ENCODE measurements around the gene CNTN5.

The CNTN5 gene

GRCh38 chr11:99671808-99672409 lies 651.2 kb downstream of the CNTN5 start:
- Histone ChIP-seq H2BK120ac (ENCODE audit: insufficient read depth, low read length, poor library complexity) (no peak overlapping the region), H3K27ac (ENCODE audit: low read depth, low read length) (no peak overlapping the region), H3K9ac (ENCODE audit: low read length) (no peak overlapping the region), H4K8ac (ENCODE audit: low read depth, low read length) (no peak overlapping the region), H3K4me1 (ENCODE audit: control insufficient read depth in 1 of 2, insufficient read depth in 2 of 2, low read length in 2 of 2) (no peaks in the 10 kb centered on the region), H3K4me2 (ENCODE audit: low read length) (no peak overlapping the region), H3K36me3 (ENCODE audit: control insufficient read depth in 1 of 2, insufficient read depth in 2 of 2, low read length in 2 of 2) (no peaks in the 10 kb centered on the region), H4K91ac (ENCODE audit: low read depth, low read length) (no peak overlapping the region), H3K79me2 (ENCODE audit: control insufficient read depth, insufficient read depth, low read length, poor library complexity) (no peaks in the 10 kb centered on the region), H3K27me3 (ENCODE audit: insufficient read depth, low read length) (no peaks in the 10 kb centered on the region), H2BK5ac (ENCODE audit: low read depth, low read length, poor library complexity) (no peak overlapping the region), H3K14ac (ENCODE audit: low read length) (no peak overlapping the region), H3K23ac (ENCODE audit: low read length) (no peak overlapping the region), H2BK12ac (ENCODE audit: low read length) (no peak overlapping the region), H2AK5ac (ENCODE audit: low read length) (no peak overlapping the region), H4K12ac (ENCODE audit: low read depth, low read length) (no peak overlapping the region), H2AFZ (ENCODE audit: insufficient read depth, low read length, poor library complexity) (no peak overlapping the region), H3K9me3 (ENCODE audit: insufficient read depth, low read depth, low read length) (no peaks in the 10 kb centered on the region), H3K18ac (ENCODE audit: low read length) (no peak overlapping the region), H3K4ac (ENCODE audit: low read depth, low read length) (no peak overlapping the region), H3K79me1 (ENCODE audit: low read length) (no peaks in the 10 kb centered on the region), H3K4me3 (ENCODE audit: low read depth, low read length) (no peak overlapping the region)
- DNase-seq = no peak
- no CpG with 5 or more reads among the region's 8 CpGs for WGBS (ENCODE audit: extremely low coverage, insufficient coverage, insufficient read length)

GRCh38 chr11:99676292-99676691 lies 655.5 kb downstream of the CNTN5 start:
- no peak overlapping the region for H3K14ac ChIP-seq (ENCODE audit: low read length)
- H3K79me1 ChIP-seq (ENCODE audit: low read length) = no peaks in the 10 kb centered on the region
- H3K27me3 ChIP-seq (ENCODE audit: insufficient read depth, low read length) = no peaks in the 10 kb centered on the region
- no peaks in the 10 kb centered on the region for H3K79me2 ChIP-seq (ENCODE audit: control insufficient read depth, insufficient read depth, low read length, poor library complexity)
- no peak overlapping the region for H4K8ac ChIP-seq (ENCODE audit: low read depth, low read length)
- no peak overlapping the region for H2AFZ ChIP-seq (ENCODE audit: insufficient read depth, low read length, poor library complexity)
- no peak overlapping the region for H2BK120ac ChIP-seq (ENCODE audit: insufficient read depth, low read length, poor library complexity)
- H4K12ac ChIP-seq (ENCODE audit: low read depth, low read length) = no peak overlapping the region
- no peak overlapping the region for H3K4me3 ChIP-seq (ENCODE audit: low read depth, low read length)
- no peak overlapping the region for H3K4ac ChIP-seq (ENCODE audit: low read depth, low read length)
- no peak for DNase-seq
- H3K23ac ChIP-seq (ENCODE audit: low read length) = no peak overlapping the region
- H3K36me3 ChIP-seq (ENCODE audit: control insufficient read depth in 1 of 2, insufficient read depth in 2 of 2, low read length in 2 of 2) = no peaks in the 10 kb centered on the region
- no peak overlapping the region for H3K4me2 ChIP-seq (ENCODE audit: low read length)
- no peak overlapping the region for H3K18ac ChIP-seq (ENCODE audit: low read length)
- H4K91ac ChIP-seq (ENCODE audit: low read depth, low read length) = no peak overlapping the region
- no CpG with 5 or more reads among the region's 4 CpGs for WGBS (ENCODE audit: extremely low coverage, insufficient coverage, insufficient read length)
- H3K9me3 ChIP-seq (ENCODE audit: insufficient read depth, low read depth, low read length) = no peaks in the 10 kb centered on the region
- no peak overlapping the region for H2BK5ac ChIP-seq (ENCODE audit: low read depth, low read length, poor library complexity)
- no peak overlapping the region for H2AK5ac ChIP-seq (ENCODE audit: low read length)
- no peaks in the 10 kb centered on the region for H3K4me1 ChIP-seq (ENCODE audit: control insufficient read depth in 1 of 2, insufficient read depth in 2 of 2, low read length in 2 of 2)
- no peak overlapping the region for H3K27ac ChIP-seq (ENCODE audit: low read depth, low read length)
- H2BK12ac ChIP-seq (ENCODE audit: low read length) = no peak overlapping the region
- H3K9ac ChIP-seq (ENCODE audit: low read length) = no peak overlapping the region

- Histone ChIP-seq H3K27me3 (ENCODE audit: insufficient read depth, low read length) (no peaks in the 10 kb centered on the region), H3K23ac (ENCODE audit: low read length) (no peak overlapping the region), H3K4me3 (ENCODE audit: low read depth, low read length) (no peak overlapping the region), H2AK5ac (ENCODE audit: low read length) (no peak overlapping the region), H2BK12ac (ENCODE audit: low read length) (no peak overlapping the region), H3K9me3 (ENCODE audit: insufficient read depth, low read depth, low read length) (no peaks in the 10 kb centered on the region), H3K4me1 (ENCODE audit: control insufficient read depth in 1 of 2, insufficient read depth in 2 of 2, low read length in 2 of 2) (no peaks in the 10 kb centered on the region), H2BK5ac (ENCODE audit: low read depth, low read length, poor library complexity) (no peak overlapping the region), H3K9ac (ENCODE audit: low read length) (no peak overlapping the region), H3K4me2 (ENCODE audit: low read length) (no peak overlapping the region), H3K79me1 (ENCODE audit: low read length) (no peaks in the 10 kb centered on the region), H3K27ac (ENCODE audit: low read depth, low read length) (no peak overlapping the region), H2AFZ (ENCODE audit: insufficient read depth, low read length, poor library complexity) (no peak overlapping the region), H4K91ac (ENCODE audit: low read depth, low read length) (no peak overlapping the region), H3K18ac (ENCODE audit: low read length) (no peak overlapping the region), H3K36me3 (ENCODE audit: control insufficient read depth in 1 of 2, insufficient read depth in 2 of 2, low read length in 2 of 2) (no peaks in the 10 kb centered on the region), H3K79me2 (ENCODE audit: control insufficient read depth, insufficient read depth, low read length, poor library complexity) (no peaks in the 10 kb centered on the region), H2BK120ac (ENCODE audit: insufficient read depth, low read length, poor library complexity) (no peak overlapping the region), H4K12ac (ENCODE audit: low read depth, low read length) (no peak overlapping the region), H4K8ac (ENCODE audit: low read depth, low read length) (no peak overlapping the region), H3K14ac (ENCODE audit: low read length) (no peak overlapping the region), H3K4ac (ENCODE audit: low read depth, low read length) (no peak overlapping the region)
- WGBS (ENCODE audit: extremely low coverage, insufficient coverage, insufficient read length) = 100% methylated on average over 1 of the region's 1 CpG
- no peak for DNase-seq
Observed at GRCh38 chr11:99682171-99682570, 661.4 kb downstream of the CNTN5 start.

DNA sequence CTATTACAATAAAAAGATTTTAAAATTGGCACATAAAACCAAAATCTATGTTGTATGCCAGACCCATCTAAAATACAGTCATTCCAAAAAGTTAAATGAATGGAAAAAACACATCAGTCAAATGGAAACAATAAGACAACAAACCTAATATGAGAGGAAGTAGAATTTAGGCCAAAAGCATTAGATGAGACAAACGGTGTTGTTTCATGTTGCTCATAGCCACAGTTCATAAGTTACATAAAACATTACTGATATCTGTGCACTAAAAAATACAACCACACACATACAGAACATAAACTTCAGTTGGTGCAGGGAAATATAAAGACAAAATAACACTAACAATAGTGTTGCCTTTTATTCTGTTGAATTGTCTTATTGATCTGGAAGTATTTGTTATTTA lies 661.9 kb downstream of the CNTN5 start:
- H2BK12ac ChIP-seq (ENCODE audit: low read length) = no peak overlapping the region

More for the DNA sequence above, 661.9 kb downstream of the CNTN5 start:
- Histone ChIP-seq H4K8ac (ENCODE audit: low read depth, low read length) (no peak overlapping the region), H3K4me2 (ENCODE audit: low read length) (no peak overlapping the region), H2BK5ac (ENCODE audit: low read depth, low read length, poor library complexity) (no peak overlapping the region), H3K9me3 (ENCODE audit: insufficient read depth, low read depth, low read length) (no peaks in the 10 kb centered on the region), H4K91ac (ENCODE audit: low read depth, low read length) (no peak overlapping the region), H3K36me3 (ENCODE audit: control insufficient read depth in 1 of 2, insufficient read depth in 2 of 2, low read length in 2 of 2) (no peaks in the 10 kb centered on the region), H3K14ac (ENCODE audit: low read length) (no peak overlapping the region), H2AFZ (ENCODE audit: insufficient read depth, low read length, poor library complexity) (no peak overlapping the region), H3K4ac (ENCODE audit: low read depth, low read length) (no peak overlapping the region), H3K23ac (ENCODE audit: low read length) (no peak overlapping the region), H2BK120ac (ENCODE audit: insufficient read depth, low read length, poor library complexity) (no peak overlapping the region), H3K27ac (ENCODE audit: low read depth, low read length) (no peak overlapping the region), H4K12ac (ENCODE audit: low read depth, low read length) (no peak overlapping the region), H2AK5ac (ENCODE audit: low read length) (no peak overlapping the region), H3K4me3 (ENCODE audit: low read depth, low read length) (no peak overlapping the region), H3K79me2 (ENCODE audit: control insufficient read depth, insufficient read depth, low read length, poor library complexity) (no peaks in the 10 kb centered on the region), H3K9ac (ENCODE audit: low read length) (no peak overlapping the region), H3K4me1 (ENCODE audit: control insufficient read depth in 1 of 2, insufficient read depth in 2 of 2, low read length in 2 of 2) (no peaks in the 10 kb centered on the region), H3K27me3 (ENCODE audit: insufficient read depth, low read length) (no peaks in the 10 kb centered on the region), H3K79me1 (ENCODE audit: low read length) (no peaks in the 10 kb centered on the region), H3K18ac (ENCODE audit: low read length) (no peak overlapping the region)
- no peak for DNase-seq
- WGBS (ENCODE audit: extremely low coverage, insufficient coverage, insufficient read length) = no CpG with 5 or more reads among the region's 1 CpG
